Measurements from ENCODE around the gene TP53. TPM values are rescaled to one million over a fixed set of nuclear protein-coding genes. Genes with fewer than 3 reads are reported as not detected.
A peak's percentile ranks its signal among the peaks of the same experiment; 100 is the strongest.

Gene TP53
- polyA plus RNA-seq, 1 of the 3 experiments (the other 2 are of a cell fraction), result 62.6 TPM

DNA sequence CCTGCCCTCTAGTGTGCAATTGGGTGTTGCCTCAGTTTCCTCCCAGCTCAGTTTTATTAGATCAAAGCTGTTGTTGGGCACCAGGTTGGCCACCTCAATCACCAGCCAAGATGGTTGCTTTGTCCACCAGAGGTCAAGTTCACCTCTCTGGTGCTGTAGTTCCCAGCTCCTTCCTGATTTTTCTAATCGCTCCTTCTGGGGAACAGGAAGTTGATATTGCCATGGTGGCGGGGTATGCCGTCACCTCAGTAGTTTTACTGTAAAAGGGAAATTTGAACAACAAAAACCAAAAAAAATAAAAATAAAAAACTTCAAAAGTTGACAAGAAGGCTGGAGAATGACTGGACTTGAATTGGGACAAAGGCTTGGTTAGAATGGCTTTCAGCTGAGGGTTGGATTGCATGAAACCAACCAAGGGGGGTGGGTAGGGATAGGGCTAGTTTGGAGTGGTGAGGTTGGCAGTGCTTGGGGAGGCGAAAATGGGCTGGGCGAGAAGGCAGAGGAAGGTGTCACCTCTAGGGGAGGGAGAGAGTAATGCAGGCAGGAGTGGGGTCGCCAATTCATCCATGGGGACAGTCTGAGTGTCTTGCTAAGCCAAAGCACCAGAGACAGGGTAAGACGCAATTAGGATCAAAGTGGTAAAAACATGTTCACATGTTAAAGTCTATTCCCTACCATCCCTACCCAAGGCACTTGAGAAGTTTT lies 23.9 kb upstream of the TP53 start:
- Histone ChIP-seq H3K9me3 (no peaks in the 10 kb centered on the region), H3K9ac (no peak overlapping the region), H3K79me2 (ENCODE audit: insufficient read depth) (no peaks in the 10 kb centered on the region), H3K27ac (ENCODE audit: low read depth in 2 of 2, low read length in 1 of 2) (no peak overlapping the region), H3K9me2 (no peaks in the 10 kb centered on the region), H3K4me2 (no peak overlapping the region), H3F3A (replicated peaks; ENCODE audit: insufficient read depth) (no peaks in the 10 kb centered on the region), H4K20me1 (ENCODE audit: insufficient read depth) (no peaks in the 10 kb centered on the region), H3K4me1 (ENCODE audit: control insufficient read depth in 1 of 2, insufficient read depth in 2 of 2, low read depth in 1 of 2, low read length in 1 of 2) (peaks cover 0 to 27% of the 10 kb centered on the region in 2 experiments; a peak in 1 of 4 replicates), H2AFZ (ENCODE audit: low read depth) (no peak overlapping the region), H3K27me3 (ENCODE audit: insufficient read depth) (no peaks in the 10 kb centered on the region), H3K36me3 (replicated peaks in 1 of 2; ENCODE audit: control insufficient read depth in 1 of 2, insufficient read depth in 2 of 2, low read length in 1 of 2) (peaks cover 0 to 2% of the 10 kb centered on the region in 2 experiments), H3K4me3 (ENCODE audit: low read depth in 2 of 2, low read length in 1 of 2) (no peak overlapping the region)
- CTCF ChIA-PET, result interaction anchor here (8.2 kb wide), 1 partner anchor 23 kb away, joined by 82 read pairs; the partner anchor contains the start of genes TP53 and WRAP53
- 86% methylated on average over 7 of the region's 7 CpGs for WGBS (ENCODE audit: low lambda C conversion rate)
- POLR2A ChIA-PET, result no interaction called here
- TF ChIP-seq FOXJ3 (CRISPR knock-in tag; IDR thresholded peaks at IDR 0.05), result no peak
- TF ChIP-seq, protein P1, sequence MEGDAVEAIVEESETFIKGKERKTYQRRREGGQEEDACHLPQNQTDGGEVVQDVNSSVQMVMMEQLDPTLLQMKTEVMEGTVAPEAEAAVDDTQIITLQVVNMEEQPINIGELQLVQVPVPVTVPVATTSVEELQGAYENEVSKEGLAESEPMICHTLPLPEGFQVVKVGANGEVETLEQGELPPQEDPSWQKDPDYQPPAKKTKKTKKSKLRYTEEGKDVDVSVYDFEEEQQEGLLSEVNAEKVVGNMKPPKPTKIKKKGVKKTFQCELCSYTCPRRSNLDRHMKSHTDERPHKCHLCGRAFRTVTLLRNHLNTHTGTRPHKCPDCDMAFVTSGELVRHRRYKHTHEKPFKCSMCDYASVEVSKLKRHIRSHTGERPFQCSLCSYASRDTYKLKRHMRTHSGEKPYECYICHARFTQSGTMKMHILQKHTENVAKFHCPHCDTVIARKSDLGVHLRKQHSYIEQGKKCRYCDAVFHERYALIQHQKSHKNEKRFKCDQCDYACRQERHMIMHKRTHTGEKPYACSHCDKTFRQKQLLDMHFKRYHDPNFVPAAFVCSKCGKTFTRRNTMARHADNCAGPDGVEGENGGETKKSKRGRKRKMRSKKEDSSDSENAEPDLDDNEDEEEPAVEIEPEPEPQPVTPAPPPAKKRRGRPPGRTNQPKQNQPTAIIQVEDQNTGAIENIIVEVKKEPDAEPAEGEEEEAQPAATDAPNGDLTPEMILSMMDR (IDR thresholded peaks at IDR 0.05), result peak; percentile 30; the same call in 1 of the 2 replicates
- DNase-seq, result peak; percentile 60

DNA sequence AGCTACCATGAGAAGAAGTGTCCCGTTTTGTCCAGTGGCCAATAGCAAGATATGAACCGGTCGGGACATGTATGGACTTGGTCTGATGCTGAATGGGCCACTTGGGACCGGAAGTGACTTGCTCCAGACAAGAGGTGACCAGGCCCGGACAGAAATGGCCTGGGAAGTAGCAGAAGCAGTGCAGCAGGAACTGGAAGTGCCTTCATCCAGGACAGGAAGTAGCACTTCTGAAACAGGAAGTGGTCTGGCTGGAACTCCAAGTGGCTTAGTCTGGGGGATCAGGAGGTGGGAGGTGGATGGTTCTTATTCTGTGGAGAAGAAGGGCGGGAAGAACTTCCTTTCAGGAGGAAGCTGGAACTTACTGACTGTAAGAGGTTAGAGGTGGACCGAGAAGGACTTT lies 23.0 kb upstream of the TP53 start:
- Histone ChIP-seq H3K9ac (no peak overlapping the region), H4K20me1 (ENCODE audit: insufficient read depth) (no peaks in the 10 kb centered on the region), H3F3A (replicated peaks; ENCODE audit: insufficient read depth) (no peaks in the 10 kb centered on the region), H3K4me1 (ENCODE audit: control insufficient read depth in 1 of 2, insufficient read depth in 2 of 2, low read depth in 1 of 2, low read length in 1 of 2) (peaks cover 0 to 27% of the 10 kb centered on the region in 2 experiments; a peak in 1 of 4 replicates), H3K36me3 (replicated peaks in 1 of 2; ENCODE audit: control insufficient read depth in 1 of 2, insufficient read depth in 2 of 2, low read length in 1 of 2) (peaks cover 0 to 2% of the 10 kb centered on the region in 2 experiments), H3K9me2 (no peaks in the 10 kb centered on the region), H3K27me3 (ENCODE audit: insufficient read depth) (no peaks in the 10 kb centered on the region), H2AFZ (ENCODE audit: low read depth) (no peak overlapping the region), H3K79me2 (ENCODE audit: insufficient read depth) (no peaks in the 10 kb centered on the region), H3K4me3 (ENCODE audit: low read depth in 2 of 2, low read length in 1 of 2) (no peak overlapping the region), H3K4me2 (no peak overlapping the region), H3K27ac (ENCODE audit: low read depth in 2 of 2, low read length in 1 of 2) (no peak overlapping the region), H3K9me3 (no peaks in the 10 kb centered on the region)
- ChIA-PET POLR2A (no interaction called here), CTCF (interaction anchor here (8.2 kb wide), 1 partner anchor 22 kb away, joined by 82 read pairs; the partner anchor contains the start of genes TP53 and WRAP53)
- TF ChIP-seq SIN3A (IDR thresholded peaks at IDR 0.05; ENCODE audit: borderline replicate concordance, low read depth, low read length) (no peak), GABPA (IDR thresholded peaks at IDR 0.05; ENCODE audit: low read depth) (no peak), FOXJ3 (CRISPR knock-in tag; IDR thresholded peaks at IDR 0.05) (no peak), RCOR1 (IDR thresholded peaks at IDR 0.05; ENCODE audit: low read length) (no peak), CHD2 (IDR thresholded peaks at IDR 0.05; ENCODE audit: low read length, partially characterized antibody) (no peak), NRF1 (IDR thresholded peaks at IDR 0.05; ENCODE audit: low read depth, low read length) (no peak), EP300 (IDR thresholded peaks at IDR 0.05; ENCODE audit: borderline replicate concordance in 1 of 2, low read depth in 1 of 2, low read length in 1 of 2) (no peak)
- TF ChIP-seq, protein P2, sequence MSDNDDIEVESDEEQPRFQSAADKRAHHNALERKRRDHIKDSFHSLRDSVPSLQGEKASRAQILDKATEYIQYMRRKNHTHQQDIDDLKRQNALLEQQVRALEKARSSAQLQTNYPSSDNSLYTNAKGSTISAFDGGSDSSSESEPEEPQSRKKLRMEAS (IDR thresholded peaks at IDR 0.05; ENCODE audit: low read depth), result no peak
- TF ChIP-seq, protein P1 (IDR thresholded peaks at IDR 0.05), result no peak
- 83% methylated on average over 7 of the region's 7 CpGs for WGBS (ENCODE audit: low lambda C conversion rate)
- DNase-seq, result no peak

All from SK-N-SH (cell line).